ENCODE results near the gene TAP1.

DNA sequence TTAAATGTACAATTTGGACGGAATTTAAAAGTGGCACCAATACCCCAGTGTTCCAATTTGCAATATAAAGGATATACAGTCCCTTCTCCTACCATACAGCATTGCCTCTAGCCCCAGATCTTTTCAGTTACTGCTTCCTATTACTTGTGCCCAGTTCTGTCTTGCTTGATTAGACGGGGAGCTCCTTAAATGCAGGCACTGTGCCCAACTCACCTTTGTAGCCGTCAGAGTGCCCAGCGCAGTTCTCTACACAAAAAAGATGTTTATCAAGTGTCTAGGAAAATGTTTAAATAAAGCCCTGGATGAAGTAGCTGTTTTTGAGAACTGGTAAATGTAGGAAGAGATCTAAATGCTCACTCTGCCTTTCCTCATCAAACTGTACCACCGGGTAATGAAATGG, 22.6 kb downstream of the TAP1 start:
- TF ChIP-seq, protein P1, sequence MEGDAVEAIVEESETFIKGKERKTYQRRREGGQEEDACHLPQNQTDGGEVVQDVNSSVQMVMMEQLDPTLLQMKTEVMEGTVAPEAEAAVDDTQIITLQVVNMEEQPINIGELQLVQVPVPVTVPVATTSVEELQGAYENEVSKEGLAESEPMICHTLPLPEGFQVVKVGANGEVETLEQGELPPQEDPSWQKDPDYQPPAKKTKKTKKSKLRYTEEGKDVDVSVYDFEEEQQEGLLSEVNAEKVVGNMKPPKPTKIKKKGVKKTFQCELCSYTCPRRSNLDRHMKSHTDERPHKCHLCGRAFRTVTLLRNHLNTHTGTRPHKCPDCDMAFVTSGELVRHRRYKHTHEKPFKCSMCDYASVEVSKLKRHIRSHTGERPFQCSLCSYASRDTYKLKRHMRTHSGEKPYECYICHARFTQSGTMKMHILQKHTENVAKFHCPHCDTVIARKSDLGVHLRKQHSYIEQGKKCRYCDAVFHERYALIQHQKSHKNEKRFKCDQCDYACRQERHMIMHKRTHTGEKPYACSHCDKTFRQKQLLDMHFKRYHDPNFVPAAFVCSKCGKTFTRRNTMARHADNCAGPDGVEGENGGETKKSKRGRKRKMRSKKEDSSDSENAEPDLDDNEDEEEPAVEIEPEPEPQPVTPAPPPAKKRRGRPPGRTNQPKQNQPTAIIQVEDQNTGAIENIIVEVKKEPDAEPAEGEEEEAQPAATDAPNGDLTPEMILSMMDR (IDR thresholded peaks at IDR 0.05): no peak
- TF ChIP-seq SP1 (CRISPR knock-in tag; conservative IDR thresholded peaks at IDR 0.05) (no peak), FOXJ3 (CRISPR knock-in tag; IDR thresholded peaks at IDR 0.05; ENCODE audit: borderline replicate concordance) (no peak), TEAD4 (CRISPR knock-in tag; IDR thresholded peaks at IDR 0.05) (no peak), ZNF121 (CRISPR knock-in tag; IDR thresholded peaks at IDR 0.05) (no peak), MXD4 (CRISPR knock-in tag; IDR thresholded peaks at IDR 0.05; ENCODE audit: borderline replicate concordance) (no peak)
- TF ChIP-seq, protein P2, sequence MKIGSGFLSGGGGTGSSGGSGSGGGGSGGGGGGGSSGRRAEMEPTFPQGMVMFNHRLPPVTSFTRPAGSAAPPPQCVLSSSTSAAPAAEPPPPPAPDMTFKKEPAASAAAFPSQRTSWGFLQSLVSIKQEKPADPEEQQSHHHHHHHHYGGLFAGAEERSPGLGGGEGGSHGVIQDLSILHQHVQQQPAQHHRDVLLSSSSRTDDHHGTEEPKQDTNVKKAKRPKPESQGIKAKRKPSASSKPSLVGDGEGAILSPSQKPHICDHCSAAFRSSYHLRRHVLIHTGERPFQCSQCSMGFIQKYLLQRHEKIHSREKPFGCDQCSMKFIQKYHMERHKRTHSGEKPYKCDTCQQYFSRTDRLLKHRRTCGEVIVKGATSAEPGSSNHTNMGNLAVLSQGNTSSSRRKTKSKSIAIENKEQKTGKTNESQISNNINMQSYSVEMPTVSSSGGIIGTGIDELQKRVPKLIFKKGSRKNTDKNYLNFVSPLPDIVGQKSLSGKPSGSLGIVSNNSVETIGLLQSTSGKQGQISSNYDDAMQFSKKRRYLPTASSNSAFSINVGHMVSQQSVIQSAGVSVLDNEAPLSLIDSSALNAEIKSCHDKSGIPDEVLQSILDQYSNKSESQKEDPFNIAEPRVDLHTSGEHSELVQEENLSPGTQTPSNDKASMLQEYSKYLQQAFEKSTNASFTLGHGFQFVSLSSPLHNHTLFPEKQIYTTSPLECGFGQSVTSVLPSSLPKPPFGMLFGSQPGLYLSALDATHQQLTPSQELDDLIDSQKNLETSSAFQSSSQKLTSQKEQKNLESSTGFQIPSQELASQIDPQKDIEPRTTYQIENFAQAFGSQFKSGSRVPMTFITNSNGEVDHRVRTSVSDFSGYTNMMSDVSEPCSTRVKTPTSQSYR (CRISPR knock-in tag; IDR thresholded peaks at IDR 0.05): no peak
- TF ChIP-seq, protein P3, sequence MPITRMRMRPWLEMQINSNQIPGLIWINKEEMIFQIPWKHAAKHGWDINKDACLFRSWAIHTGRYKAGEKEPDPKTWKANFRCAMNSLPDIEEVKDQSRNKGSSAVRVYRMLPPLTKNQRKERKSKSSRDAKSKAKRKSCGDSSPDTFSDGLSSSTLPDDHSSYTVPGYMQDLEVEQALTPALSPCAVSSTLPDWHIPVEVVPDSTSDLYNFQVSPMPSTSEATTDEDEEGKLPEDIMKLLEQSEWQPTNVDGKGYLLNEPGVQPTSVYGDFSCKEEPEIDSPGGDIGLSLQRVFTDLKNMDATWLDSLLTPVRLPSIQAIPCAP (CRISPR knock-in tag; IDR thresholded peaks at IDR 0.05): no peak
- TF ChIP-seq, protein P4, sequence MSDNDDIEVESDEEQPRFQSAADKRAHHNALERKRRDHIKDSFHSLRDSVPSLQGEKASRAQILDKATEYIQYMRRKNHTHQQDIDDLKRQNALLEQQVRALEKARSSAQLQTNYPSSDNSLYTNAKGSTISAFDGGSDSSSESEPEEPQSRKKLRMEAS (CRISPR knock-in tag; IDR thresholded peaks at IDR 0.05): no peak
- TF ChIP-seq, protein P5, sequence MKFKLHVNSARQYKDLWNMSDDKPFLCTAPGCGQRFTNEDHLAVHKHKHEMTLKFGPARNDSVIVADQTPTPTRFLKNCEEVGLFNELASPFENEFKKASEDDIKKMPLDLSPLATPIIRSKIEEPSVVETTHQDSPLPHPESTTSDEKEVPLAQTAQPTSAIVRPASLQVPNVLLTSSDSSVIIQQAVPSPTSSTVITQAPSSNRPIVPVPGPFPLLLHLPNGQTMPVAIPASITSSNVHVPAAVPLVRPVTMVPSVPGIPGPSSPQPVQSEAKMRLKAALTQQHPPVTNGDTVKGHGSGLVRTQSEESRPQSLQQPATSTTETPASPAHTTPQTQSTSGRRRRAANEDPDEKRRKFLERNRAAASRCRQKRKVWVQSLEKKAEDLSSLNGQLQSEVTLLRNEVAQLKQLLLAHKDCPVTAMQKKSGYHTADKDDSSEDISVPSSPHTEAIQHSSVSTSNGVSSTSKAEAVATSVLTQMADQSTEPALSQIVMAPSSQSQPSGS (CRISPR knock-in tag; IDR thresholded peaks at IDR 0.05; ENCODE audit: borderline replicate concordance, low read depth): no peak
